HG03521 (cell line): Measurements from ENCODE around the gene OR4E1.
"Not testable (repeated sequence)": the region's sequence is repeated elsewhere in the genome, so short reads cannot be mapped to it uniquely, and the experiment has no call there.

Source experiments
- ATAC-seq: cut with Tn5 transposase; IDR thresholded peaks from one replicate; pipeline ENCODE4 v1.9.1; 2021; ENCODE audit warnings: mild to moderate bottlenecking, moderate library complexity; ENCODE audit not compliant: unreplicated experiment

The OR4E1 gene, protein sequence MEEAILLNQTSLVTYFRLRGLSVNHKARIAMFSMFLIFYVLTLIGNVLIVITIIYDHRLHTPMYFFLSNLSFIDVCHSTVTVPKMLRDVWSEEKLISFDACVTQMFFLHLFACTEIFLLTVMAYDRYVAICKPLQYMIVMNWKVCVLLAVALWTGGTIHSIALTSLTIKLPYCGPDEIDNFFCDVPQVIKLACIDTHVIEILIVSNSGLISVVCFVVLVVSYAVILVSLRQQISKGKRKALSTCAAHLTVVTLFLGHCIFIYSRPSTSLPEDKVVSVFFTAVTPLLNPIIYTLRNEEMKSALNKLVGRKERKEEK

GRCh38 chr14:21673718-21674117, at the start of gene OR4E1:
OR4E1 (minus strand) TSS chr14:21673818; CDS start chr14:21670935, 2,883 bp downstream.
- no peak for ATAC-seq

- no peak for ATAC-seq
These were observed 47.9 kb upstream of the OR4E1 start for GRCh38 chr14:21721504-21721903.

- ATAC-seq, result no peak
These were observed 46.2 kb upstream of the OR4E1 start for GRCh38 chr14:21719841-21720240.

DNA sequence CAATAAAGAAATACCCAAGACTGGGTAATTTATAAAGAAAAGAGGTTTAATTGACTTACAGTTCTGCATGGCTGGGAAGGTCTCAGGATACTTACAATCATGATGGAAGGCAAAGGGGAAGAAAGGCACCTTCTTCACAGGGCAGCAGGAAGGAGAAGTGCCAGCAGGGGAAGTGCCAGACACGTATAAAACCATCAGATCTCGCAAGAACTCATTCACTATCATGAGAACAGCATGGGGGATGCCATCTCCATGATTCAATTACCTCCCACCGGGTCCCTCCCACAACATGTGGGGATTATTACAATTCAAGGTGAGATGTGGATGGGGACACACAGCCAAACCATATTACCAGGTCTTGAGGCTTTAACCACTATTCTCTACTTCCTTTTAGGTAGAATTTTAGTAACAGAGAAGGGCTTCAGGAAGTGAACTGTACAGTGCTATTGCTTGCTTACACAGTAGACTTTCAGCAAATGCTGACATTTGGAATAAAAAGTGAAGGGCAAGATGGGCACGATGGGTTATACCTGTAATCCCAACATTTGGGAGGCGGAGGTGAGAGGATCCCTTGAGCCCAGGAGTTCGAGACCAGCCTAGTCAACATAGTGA, 40.8 kb upstream of the OR4E1 start:
- no peak for ATAC-seq

GRCh38 chr14:21712036-21712435, 38.4 kb upstream of the OR4E1 start:
- no peak for ATAC-seq

DNA sequence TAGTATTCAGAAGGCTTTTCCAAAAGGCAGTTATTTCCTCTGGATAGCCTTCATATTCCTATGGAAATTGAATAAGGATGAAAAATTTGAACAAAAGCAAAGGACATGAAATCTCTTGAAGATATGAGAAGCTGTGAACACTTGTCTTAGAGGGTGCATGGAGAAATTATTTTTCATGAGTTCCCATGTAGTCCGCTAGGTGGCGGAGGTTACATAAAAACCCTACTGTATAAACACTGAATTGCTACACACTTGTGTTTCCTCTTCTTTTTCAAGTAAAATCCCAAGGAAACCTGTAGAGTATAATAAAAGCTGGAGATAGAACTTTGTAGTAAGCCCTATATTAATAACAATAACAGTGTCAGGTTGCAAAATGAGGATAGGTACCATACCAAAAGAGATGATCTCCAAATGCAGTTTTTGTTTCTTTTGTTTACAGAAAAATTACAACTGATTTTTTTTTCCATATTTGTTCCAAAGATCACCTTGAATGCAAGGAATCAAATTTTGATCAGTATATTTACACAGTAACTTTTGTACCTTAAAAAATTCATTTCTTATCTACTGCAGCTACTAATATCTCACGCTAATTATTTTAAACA, 37.8 kb upstream of the OR4E1 start:
- ATAC-seq, result no peak

GRCh38 chr14:21704338-21704737, 30.7 kb upstream of the OR4E1 start:
- ATAC-seq, result no peak

GRCh38 chr14:21703357-21704326, 30.0 kb upstream of the OR4E1 start:
- no peak for ATAC-seq

- ATAC-seq, result no peak
These were observed 28.7 kb upstream of the OR4E1 start for GRCh38 chr14:21702316-21702715.

- ATAC-seq, result no peak
These were observed 25.9 kb upstream of the OR4E1 start for GRCh38 chr14:21699551-21699950.

- ATAC-seq, result not testable (repeated sequence)
These were observed 24.9 kb upstream of the OR4E1 start for GRCh38 chr14:21698538-21698937.

DNA sequence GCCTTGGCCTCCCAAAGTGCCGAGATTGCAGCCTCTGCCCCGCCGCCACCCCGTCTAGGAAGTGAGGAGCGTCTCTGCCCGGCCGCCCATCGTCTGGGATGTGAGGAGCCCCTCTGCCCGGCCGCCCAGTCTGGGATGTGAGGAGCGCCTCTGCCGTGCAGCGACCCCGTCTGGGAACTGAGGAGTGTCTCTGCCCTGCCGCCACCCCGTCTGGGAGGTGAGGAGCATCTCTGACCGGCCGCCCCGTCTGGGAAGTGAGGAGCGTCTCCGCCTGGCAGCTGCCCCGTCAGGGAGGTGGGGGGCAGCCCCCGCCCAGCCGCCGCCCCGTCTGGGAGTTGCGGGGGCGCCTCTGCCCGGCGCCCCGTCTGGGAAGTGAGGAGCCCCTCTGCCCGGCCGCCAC, 24.0 kb upstream of the OR4E1 start:
- ATAC-seq, result not testable (repeated sequence)

- ATAC-seq, result no peak
These were observed 20.8 kb upstream of the OR4E1 start for GRCh38 chr14:21694425-21694824.

DNA sequence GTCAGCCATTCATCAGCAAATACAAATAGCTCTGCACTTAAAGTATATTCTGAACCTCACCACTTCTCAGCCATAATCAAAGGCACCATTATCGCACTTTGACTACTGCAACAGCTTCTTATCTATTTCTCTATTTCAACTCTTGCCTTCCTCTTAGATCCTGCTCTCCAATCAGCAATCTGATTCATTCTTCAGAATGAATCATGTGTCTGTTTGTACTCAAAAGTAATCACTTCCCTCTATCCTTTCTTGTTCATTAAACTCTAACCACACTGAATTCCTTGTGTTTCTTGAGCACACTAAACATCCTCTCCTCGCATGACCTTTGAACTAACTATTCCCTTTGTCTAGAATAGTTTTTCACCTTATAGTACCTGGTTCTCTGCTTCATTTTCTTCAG, 12.8 kb upstream of the OR4E1 start:
- ATAC-seq, result no peak

- no peak for ATAC-seq
These were observed 6.5 kb upstream of the OR4E1 start for GRCh38 chr14:21680072-21680471.

DNA sequence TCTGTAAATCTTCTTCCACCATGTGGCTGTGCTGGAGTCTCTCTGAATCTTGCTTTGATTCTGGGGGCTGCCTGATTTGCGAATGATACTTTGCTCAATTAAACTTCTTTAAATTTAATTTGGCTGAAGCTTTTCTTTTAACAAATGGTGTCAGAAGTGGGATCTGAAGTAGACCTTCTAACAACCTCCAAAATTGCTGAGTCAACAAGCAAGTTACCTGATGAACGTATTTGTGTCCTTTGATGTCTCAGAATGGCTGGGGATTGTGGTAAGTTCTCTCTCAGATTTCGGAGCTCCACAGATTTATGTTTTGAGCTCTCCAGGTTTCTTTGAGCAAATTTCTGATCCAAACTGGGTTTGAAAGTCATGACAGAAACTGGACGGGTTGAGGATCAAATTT, 1.9 kb upstream of the OR4E1 start:
- ATAC-seq, result no peak

- ATAC-seq, result no peak
These were observed 1.5 kb downstream of the OR4E1 start for GRCh38 chr14:21672116-21672515.

DNA sequence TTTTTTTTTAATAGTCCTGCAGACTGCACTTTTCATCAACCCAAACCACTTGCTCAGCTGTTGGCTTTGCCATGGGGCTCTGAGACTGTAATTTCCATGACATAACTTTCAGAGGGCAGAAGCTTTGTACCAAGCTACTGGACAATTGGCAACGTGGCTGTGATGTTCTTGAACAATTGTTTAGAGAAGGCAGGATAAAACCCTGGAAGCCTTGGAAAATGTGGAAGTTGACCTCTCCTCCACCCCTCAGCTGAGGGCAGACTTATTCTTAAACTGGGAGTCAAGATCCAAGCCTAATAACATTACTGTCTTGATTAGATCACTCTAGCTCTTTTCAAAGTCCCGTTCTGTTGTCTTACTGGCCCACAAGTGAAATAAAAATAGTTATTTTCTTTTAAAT, 2.2 kb downstream of the OR4E1 start:
- ATAC-seq, result no peak

DNA sequence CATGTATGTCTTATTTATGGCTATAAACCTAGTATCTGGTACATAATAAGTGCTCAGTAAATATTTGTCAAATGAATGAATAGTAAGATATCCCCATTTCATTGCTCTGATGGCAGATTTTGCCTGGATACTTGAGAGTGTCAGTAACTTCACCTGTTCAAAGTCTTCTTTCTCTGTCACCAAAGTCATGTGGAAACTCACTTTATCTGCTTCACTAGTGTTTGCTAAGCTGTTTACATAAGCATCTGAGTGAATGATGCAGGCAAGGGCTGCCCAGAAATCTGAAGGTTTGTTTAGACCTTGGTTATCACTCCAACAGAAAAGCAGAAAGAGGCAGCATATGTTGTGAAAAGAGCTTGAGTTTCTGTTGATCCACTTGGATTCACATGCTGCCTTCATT, 4.3 kb downstream of the OR4E1 start:
- no peak for ATAC-seq

GRCh38 chr14:21668377-21668776, 5.2 kb downstream of the OR4E1 start:
- no peak for ATAC-seq

GRCh38 chr14:21656980-21657379, 16.6 kb downstream of the OR4E1 start:
- ATAC-seq, result no peak
